Urothelium cell line (cell line): ENCODE results near the gene SLC4A5.
"Not testable (repeated sequence)": the region's sequence is repeated elsewhere in the genome, so short reads cannot be mapped to it uniquely, and the experiment has no call there.

ENCODE experiments used
- DNase-seq: peaks from one replicate; pipeline ENCODE4 v3.0.0; 2011; ENCODE audit warnings: low spot score, mixed read lengths
- FAIRE-seq: peaks from 2 replicates; lab custom pipeline; 2011; peaks lifted over from hg19 to GRCh38; lab: Jason Lieb, UNC

Gene SLC4A5

GRCh38 chr2:74368499-74368898, 25.3 kb upstream of the SLC4A5 start:
- DNase-seq: no peak
- peak; percentile 46 for FAIRE-seq

- no peak for FAIRE-seq
- no peak for DNase-seq
These were observed 24.6 kb upstream of the SLC4A5 start for GRCh38 chr2:74367789-74368188.

- no peak for DNase-seq
- no peak for FAIRE-seq
These were observed 22.8 kb upstream of the SLC4A5 start for GRCh38 chr2:74366036-74366435.

- no peak for FAIRE-seq
- DNase-seq: no peak
These were observed 21.6 kb upstream of the SLC4A5 start for GRCh38 chr2:74364533-74365505.

GRCh38 chr2:74361327-74361726, 18.1 kb upstream of the SLC4A5 start:
- no peak for FAIRE-seq

GRCh38 chr2:74357627-74358026, 14.4 kb upstream of the SLC4A5 start:
- no peak for DNase-seq
- no peak for FAIRE-seq

More at GRCh38 chr2:74361327-74361726, 18.1 kb upstream of the SLC4A5 start:
- DNase-seq: no peak

GRCh38 chr2:74349889-74350288, 6.7 kb upstream of the SLC4A5 start:
- FAIRE-seq: no peak
- no peak for DNase-seq

- DNase-seq (no peak), FAIRE-seq (no peak)
These were observed 4.5 kb upstream of the SLC4A5 start for GRCh38 chr2:74347742-74348141.

GRCh38 chr2:74347303-74347702, 4.1 kb upstream of the SLC4A5 start:
- no peak for DNase-seq
- no peak for FAIRE-seq

- DNase-seq (no peak), FAIRE-seq (peak; percentile 66)
These were observed 2.2 kb upstream of the SLC4A5 start for GRCh38 chr2:74345272-74345943.

GRCh38 chr2:74336227-74336626, 7.0 kb downstream of the SLC4A5 start:
- not testable (repeated sequence) for FAIRE-seq

GRCh38 chr2:74334931-74335333, 8.3 kb downstream of the SLC4A5 start:
- FAIRE-seq: no peak
- peak; percentile 90 for DNase-seq

More at GRCh38 chr2:74336227-74336626, 7.0 kb downstream of the SLC4A5 start:
- not testable (repeated sequence) for DNase-seq

- FAIRE-seq (no peak), DNase-seq (no peak)
These were observed 9.2 kb downstream of the SLC4A5 start for GRCh38 chr2:74333896-74334586.

GRCh38 chr2:74333175-74333574, 10.0 kb downstream of the SLC4A5 start:
- FAIRE-seq (no peak), DNase-seq (peak; percentile 37)

- no peak for FAIRE-seq
- DNase-seq: no peak
These were observed 10.6 kb downstream of the SLC4A5 start for GRCh38 chr2:74332550-74333174.

GRCh38 chr2:74328573-74328972, 14.6 kb downstream of the SLC4A5 start:
- no peak for FAIRE-seq

GRCh38 chr2:74328074-74328473, 15.1 kb downstream of the SLC4A5 start:
- no peak for DNase-seq

More at GRCh38 chr2:74328573-74328972, 14.6 kb downstream of the SLC4A5 start:
- no peak for DNase-seq

GRCh38 chr2:74327627-74328026, 15.6 kb downstream of the SLC4A5 start:
- FAIRE-seq: no peak
- no peak for DNase-seq

More at GRCh38 chr2:74328074-74328473, 15.1 kb downstream of the SLC4A5 start:
- no peak for FAIRE-seq

GRCh38 chr2:74327199-74327598, 16.0 kb downstream of the SLC4A5 start:
- FAIRE-seq (no peak), DNase-seq (no peak)

GRCh38 chr2:74325815-74326214, 17.4 kb downstream of the SLC4A5 start:
- FAIRE-seq: no peak
- DNase-seq: no peak

GRCh38 chr2:74321737-74322136, 21.5 kb downstream of the SLC4A5 start:
- DNase-seq: no peak
- FAIRE-seq: no peak
